Testis (tissue), 3 donors: Measurements from ENCODE around the gene F8. TPM values are rescaled to one million over a fixed set of nuclear protein-coding genes. Genes with fewer than 3 reads are reported as not detected.
"Not testable (repeated sequence)": the region's sequence is repeated elsewhere in the genome, so short reads cannot be mapped to it uniquely, and the experiment has no call there.

ENCODE experiments used
- DNase-seq: peaks from one replicate; pipeline ENCODE4 v3.0.0-alpha.2; 2019
- H3K27ac ChIP-seq, 2 donors: fragments of 200-600 bp; sonication (generic); one replicate each; pipeline ENCODE4 v1.5.1; 2019
- H3K27me3 ChIP-seq: fragments of 200-600 bp; sonication (generic); one replicate; pipeline ENCODE4 v1.5.1; 2019
- H3K36me3 ChIP-seq: fragments of 200-600 bp; sonication (generic); one replicate; pipeline ENCODE4 v1.5.1; 2017; ENCODE audit warnings: low read depth; ENCODE audit errors: missing control alignments
- H3K4me1 ChIP-seq: fragments of 200-600 bp; sonication (generic); one replicate; pipeline ENCODE4 v1.5.1; 2019
- H3K4me3 ChIP-seq, 2 donors: fragments of 200-600 bp; sonication (generic); one replicate each; pipeline ENCODE4 v1.5.1; 2017 to 2019
- H3K9me3 ChIP-seq: fragments of 200-600 bp; sonication (generic); one replicate; pipeline ENCODE4 v1.5.1; 2017
- POLR2A ChIP-seq: fragments of 450-650 bp; IDR thresholded peaks from one replicate; pipeline ENCODE4 v1.6.1; 2017; ENCODE audit warnings: antibody characterized with exemption, mild to moderate bottlenecking, moderate library complexity
- WGBS, 2 donors: methylation state at CpG; one replicate each; pipeline ENCODE4 v1.1.5; 2018; 5-methylcytosine and 5-hydroxymethylcytosine counted together
- intact Hi-C: fragments of 100-400 bp; cut with DNase I; formaldehyde crosslinking; loops from one replicate; pipeline ENCODE4 v1.15.1; 2023; ENCODE audit warnings: low total_unique reads
- polyA plus RNA-seq: library from polyadenylated mRNA; stranded (reverse); fragments of 350-450 nt; fragmentation: Illumina TruSeq; extraction: RNeasy Lipid Tissue Mini Kit (QIAGEN cat#74804); gene quantifications from one replicate; pipeline ENCODE4 v1.2.3, GENCODE V29; 2014; ENCODE audit warnings: low read depth, low replicate concordance; ENCODE audit not compliant: insufficient read depth
- total RNA-seq, 2 donors: library from RNA; depleted of rRNA; stranded (reverse); fragments of >200 nt; gene quantifications; one replicate each; pipeline ENCODE4 v1.2.3, GENCODE V29; 2016
- TF ChIP-seq, protein P1 (sequence below), 3 experiments: fragments of 450-650 bp in 2 of 3; fragments of 200-600 bp in 1 of 3; sonication (generic) in 1 of 3; IDR thresholded peaks; one replicate each; pipeline ENCODE4 v1.5.1; 2016 to 2019; ENCODE audit warnings: antibody characterized with exemption in 3 of 3, mild to moderate bottlenecking in 2 of 3, moderate library complexity in 1 of 3

Gene F8
- total and polyA plus RNA-seq, 3 donors from 2014 or later: 18.0 to 35.2 (median 25.0) TPM

DNA sequence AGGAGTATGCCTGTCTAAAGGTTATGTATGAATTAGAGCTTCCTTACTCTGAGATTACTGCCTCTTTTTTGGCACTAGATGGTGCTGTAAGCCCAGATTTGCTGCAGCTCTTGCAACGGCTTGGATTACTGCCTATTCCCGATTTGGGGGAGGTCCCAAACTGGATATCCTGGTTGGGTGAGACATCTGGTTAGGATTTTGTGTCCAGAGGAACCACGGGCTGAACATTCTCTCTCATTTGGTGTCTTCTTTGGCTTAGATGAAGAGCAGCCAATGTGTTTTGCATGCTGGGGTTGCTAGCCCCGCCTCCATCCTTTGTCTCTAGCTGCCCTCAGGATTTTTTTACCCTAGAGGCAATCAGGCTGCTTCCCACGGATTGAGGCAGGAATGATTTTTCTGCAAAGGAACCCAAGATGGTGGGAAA lies 104.5 kb downstream of the F8 start:
- H3K4me3 ChIP-seq: no peak overlapping the region
- WGBS, 2 donors: 9% methylated on average over 5 of the region's 5 CpGs; no CpG with 5 or more reads in 1 of the 2 donors
- no peaks in the 10 kb centered on the region for H3K27me3 ChIP-seq
- intact Hi-C loops: no loop called here
- H3K27ac ChIP-seq: no peak overlapping the region
- H3K9me3 ChIP-seq: no peaks in the 10 kb centered on the region
- no peaks in the 10 kb centered on the region for H3K36me3 ChIP-seq
- H3K4me1 ChIP-seq: no peaks in the 10 kb centered on the region
- TF ChIP-seq, protein P1, sequence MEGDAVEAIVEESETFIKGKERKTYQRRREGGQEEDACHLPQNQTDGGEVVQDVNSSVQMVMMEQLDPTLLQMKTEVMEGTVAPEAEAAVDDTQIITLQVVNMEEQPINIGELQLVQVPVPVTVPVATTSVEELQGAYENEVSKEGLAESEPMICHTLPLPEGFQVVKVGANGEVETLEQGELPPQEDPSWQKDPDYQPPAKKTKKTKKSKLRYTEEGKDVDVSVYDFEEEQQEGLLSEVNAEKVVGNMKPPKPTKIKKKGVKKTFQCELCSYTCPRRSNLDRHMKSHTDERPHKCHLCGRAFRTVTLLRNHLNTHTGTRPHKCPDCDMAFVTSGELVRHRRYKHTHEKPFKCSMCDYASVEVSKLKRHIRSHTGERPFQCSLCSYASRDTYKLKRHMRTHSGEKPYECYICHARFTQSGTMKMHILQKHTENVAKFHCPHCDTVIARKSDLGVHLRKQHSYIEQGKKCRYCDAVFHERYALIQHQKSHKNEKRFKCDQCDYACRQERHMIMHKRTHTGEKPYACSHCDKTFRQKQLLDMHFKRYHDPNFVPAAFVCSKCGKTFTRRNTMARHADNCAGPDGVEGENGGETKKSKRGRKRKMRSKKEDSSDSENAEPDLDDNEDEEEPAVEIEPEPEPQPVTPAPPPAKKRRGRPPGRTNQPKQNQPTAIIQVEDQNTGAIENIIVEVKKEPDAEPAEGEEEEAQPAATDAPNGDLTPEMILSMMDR (IDR thresholded peaks at IDR 0.05): peak in 1 of 3 experiments; percentile 12
- no peak for TF ChIP-seq POLR2A
- peak; percentile 41 for DNase-seq

DNA sequence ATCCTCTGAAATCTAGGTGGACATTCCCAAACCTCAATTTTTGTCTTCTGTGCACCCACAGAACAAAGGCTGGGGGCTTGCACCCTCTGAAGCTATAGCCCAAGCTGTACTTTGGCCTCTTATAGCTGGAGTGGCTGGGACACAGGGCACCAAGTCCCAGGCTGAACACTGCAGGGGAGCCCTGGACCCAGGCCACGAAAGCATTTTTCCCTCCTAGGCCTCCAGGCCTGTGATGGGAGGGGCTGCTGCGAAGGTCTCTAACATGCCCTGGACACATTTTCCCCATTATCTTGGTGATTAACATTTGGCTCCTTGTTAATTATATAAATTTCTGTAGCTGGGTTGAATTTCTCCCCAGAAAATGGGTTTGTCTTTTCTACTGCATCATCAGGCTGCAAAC lies 108.5 kb downstream of the F8 start:
- H3K27me3 ChIP-seq: no peaks in the 10 kb centered on the region

DNA sequence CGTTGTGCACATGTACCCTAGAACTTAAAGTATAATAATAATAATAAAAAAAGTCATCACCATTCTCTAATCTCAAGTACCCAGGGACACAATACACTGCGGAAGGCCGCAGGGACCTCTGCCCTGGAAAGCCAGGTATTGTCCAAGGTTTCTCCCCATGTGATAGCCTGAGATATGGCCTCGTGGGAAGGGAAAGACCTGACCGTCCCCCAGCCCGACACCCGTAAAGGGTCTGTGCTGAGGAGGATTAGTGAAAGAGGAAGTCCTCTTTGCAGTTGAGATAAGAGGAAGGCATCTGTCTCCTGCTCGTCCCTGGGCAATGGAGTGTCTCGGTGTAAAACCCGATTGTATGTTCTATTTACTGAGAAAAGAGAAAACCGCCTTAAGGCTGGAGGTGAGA lies 112.0 kb downstream of the F8 start:
- intact Hi-C loops, H3K9me3 ChIP-seq, H3K27me3 ChIP-seq, H3K27ac ChIP-seq, DNase-seq, H3K4me3 ChIP-seq, H3K36me3 ChIP-seq, H3K4me1 ChIP-seq: not testable (repeated sequence)
- 87 to 94% methylated on average over 6 to 11 of the region's 11 CpGs for WGBS, 2 donors

More for the DNA sequence above, 108.5 kb downstream of the F8 start:
- DNase-seq: no peak
- Histone ChIP-seq H3K27ac (no peak overlapping the region), H3K9me3 (no peaks in the 10 kb centered on the region), H3K4me3 (no peak overlapping the region), H3K4me1 (no peaks in the 10 kb centered on the region), H3K36me3 (no peaks in the 10 kb centered on the region)
- TF ChIP-seq, protein P1 (IDR thresholded peaks at IDR 0.05): no peak
- TF ChIP-seq POLR2A: no peak
- intact Hi-C loops: no loop called here
- whole genome bisulfite sequencing, 2 donors: 86% methylated on average over 2 of the region's 2 CpGs; no CpG with 5 or more reads in 1 of the 2 donors

DNA sequence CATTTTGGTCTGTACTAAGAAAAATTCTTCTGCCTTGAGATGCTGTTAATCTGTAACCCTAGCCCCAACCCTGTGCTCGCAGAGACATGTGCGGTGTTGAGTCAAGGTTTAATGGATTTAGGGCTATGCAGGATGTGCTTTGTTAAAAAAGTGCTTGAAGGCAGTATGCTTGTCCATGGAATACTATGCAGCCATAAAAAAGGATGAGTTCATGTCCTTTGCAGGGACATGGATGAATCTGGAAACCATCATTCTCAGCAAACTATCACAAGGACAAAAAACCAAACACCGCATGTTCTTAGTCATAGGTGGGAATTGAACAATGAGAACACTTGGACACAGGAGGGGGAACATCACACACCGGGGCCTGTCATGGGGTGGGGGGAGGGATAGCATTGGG lies 112.5 kb downstream of the F8 start:
- DNase-seq, H3K9me3 ChIP-seq, H3K4me3 ChIP-seq, intact Hi-C loops, H3K27me3 ChIP-seq, H3K4me1 ChIP-seq, H3K27ac ChIP-seq, H3K36me3 ChIP-seq: not testable (repeated sequence)
- WGBS, 2 donors: 97 to 98% methylated on average over 4 of the region's 4 CpGs

DNA sequence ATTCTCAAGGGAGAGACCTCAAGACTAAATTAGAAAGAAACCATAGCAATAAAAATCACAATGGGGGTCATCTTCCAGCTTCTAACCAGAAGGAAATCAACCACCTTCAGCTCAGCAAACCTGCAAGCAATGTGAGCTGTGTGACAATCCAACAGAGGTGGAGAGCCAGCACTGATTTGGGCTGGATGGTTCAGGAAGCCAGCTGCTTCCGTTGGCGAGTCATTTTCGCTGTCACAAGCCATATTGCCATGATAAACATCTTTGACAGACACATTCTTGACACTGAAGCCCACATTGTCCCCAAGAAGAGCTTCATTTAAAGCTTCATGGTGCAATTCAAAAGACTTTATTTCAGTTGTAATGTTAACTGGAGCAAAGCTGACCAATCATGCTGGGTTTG lies 113.7 kb downstream of the F8 start:
- Histone ChIP-seq H3K4me3 (no peak overlapping the region), H3K36me3 (no peaks in the 10 kb centered on the region), H3K9me3 (no peaks in the 10 kb centered on the region), H3K27ac (no peak overlapping the region), H3K27me3 (no peaks in the 10 kb centered on the region), H3K4me1 (no peaks in the 10 kb centered on the region)
- DNase-seq: no peak
- intact Hi-C loops: no loop called here
- no peak for TF ChIP-seq POLR2A
- TF ChIP-seq, protein P1 (IDR thresholded peaks at IDR 0.05): no peak
- WGBS, 2 donors: 80 to 90% methylated on average over 1 to 3 of the region's 3 CpGs

DNA sequence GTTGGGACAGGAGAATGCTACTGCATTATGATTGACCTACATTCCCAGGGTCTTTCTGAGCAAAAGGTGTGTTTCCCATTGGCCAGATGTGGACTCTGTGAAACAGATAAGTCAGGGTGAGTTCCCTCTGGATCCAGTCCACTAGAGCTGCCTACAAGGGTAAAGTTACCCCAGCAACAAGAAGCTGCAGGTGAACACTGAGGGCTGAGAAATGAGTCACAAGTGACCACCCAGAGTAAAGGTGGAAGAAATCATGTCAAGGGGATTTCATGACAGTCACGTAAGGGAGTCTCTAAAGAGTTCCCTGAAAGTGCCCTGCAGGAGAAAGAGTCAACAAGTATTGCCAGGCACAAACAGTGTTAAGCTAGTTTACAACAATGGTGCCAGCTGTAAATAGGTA lies 120.1 kb downstream of the F8 start:
- no peaks in the 10 kb centered on the region for H3K4me1 ChIP-seq

More for the DNA sequence above, 120.1 kb downstream of the F8 start:
- no peaks in the 10 kb centered on the region for H3K27me3 ChIP-seq
- WGBS, 2 donors: 100% methylated on average over 1 of the region's 1 CpG
- H3K36me3 ChIP-seq: no peaks in the 10 kb centered on the region
- H3K9me3 ChIP-seq: no peaks in the 10 kb centered on the region
- intact Hi-C loops: no loop called here
- H3K27ac ChIP-seq: no peak overlapping the region
- H3K4me3 ChIP-seq: no peak overlapping the region
- TF ChIP-seq POLR2A: no peak
- TF ChIP-seq, protein P1 (IDR thresholded peaks at IDR 0.05): no peak
- no peak for DNase-seq
